ENCODE data around the gene HSD17B2.
"Not testable (repeated sequence)": the region's sequence is repeated elsewhere in the genome, so short reads cannot be mapped to it uniquely, and the experiment has no call there.

HSD17B2 gene

DNA sequence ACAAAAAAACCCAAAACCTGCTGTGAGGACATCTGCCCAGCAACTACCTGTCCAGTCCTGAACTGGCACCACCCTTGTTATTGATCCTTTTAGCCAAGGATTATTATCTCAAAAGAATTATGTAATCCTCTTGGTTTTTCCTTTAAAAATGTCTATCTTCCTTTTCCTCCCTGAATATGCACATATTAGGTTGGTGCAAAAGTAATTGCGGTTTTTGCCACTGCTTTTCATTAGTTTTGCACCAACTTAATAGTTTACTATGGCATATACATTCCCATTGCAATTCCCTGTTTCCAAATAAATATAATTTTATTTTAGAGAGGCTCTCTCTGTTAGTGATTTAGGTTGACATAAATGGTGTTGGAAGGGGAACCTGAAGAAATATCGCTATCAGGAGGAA lies 83.7 kb downstream of the HSD17B2 start:
- no peak for DNase-seq (ENCODE audit: extremely low read depth in 1 of 2, low read depth in 1 of 2)

DNA sequence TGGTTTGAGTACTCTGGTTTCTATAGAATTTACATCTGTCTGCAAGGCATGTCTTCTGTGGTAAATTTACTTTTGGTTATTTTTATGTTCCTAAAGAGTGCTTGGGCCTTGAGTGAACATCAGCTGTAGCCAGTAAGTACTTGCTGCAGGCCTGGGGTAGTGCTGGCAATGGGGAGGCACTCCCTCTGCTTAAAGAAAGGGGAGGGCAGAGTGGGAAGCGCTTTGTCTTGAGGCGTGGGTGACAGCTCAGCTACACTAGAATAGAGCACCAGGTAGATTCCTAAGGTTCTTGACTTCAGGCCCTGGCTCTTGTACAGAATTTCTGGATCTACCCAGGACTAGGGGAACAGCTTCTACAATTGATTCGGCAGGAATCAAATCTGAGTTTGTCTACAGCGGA lies 84.4 kb downstream of the HSD17B2 start:
- DNase-seq (ENCODE audit: extremely low read depth in 1 of 2, low read depth in 1 of 2), result no peak

DNA sequence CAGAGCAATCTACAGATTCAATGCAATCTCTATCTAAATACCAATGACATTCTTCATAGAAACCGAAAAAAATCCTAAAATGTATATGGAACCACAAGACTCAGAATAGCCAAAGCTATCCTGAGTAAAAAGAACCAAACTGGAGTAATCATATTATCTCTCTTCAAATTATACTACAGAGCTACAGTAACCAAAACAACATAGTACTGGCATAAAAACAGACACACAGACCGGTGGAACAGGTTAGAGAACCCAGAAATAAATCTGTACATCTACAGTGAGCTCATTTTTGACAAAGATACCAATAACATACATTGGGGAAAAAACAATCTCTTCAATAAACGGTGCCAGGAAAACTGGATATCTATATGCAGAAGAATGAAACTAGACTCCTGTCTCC lies 89.6 kb downstream of the HSD17B2 start:
- no peak for DNase-seq (ENCODE audit: extremely low read depth in 1 of 2, low read depth in 1 of 2)

DNA sequence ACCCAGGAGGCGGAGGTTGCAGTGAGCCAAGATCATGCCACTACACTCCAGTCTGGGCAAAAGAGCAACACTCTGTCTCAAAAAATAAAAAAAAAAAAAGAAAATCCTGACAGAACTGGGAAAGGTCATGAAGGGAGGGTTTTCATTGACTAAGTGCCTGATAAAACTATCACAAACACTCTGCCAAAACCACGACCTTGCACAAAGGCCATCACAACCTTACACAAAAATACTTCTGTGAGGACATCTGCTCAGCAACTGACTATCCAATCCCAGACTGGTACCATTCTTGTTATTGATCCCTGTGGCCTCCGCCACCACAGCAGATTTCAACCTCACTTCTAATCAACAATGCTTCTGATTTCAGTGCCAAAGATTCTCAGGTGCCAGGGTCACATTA lies 94.8 kb downstream of the HSD17B2 start:
- no peak for DNase-seq (ENCODE audit: extremely low read depth in 1 of 2, low read depth in 1 of 2)

DNA sequence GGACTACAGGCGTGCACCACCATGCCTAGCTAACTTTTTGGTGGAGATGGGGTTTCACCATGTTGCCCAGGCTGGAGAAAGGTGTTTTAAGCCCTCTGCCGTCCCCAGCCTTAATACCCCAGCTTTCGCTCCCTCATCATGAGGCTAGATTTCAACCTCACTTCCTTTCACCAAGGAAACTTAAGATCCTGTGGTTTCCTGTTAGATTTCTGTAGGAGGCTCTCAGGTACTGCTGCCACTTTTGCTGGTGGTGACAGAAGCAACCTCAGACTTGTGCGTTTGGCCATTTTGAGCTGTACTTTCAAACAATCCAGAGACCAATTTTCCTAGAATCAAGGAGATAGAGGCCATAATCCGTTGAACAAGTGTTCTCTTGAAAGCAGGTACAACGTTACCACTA lies 98.7 kb downstream of the HSD17B2 start:
- peak in 1 of 2 donors; percentile 0 for DNase-seq (ENCODE audit: extremely low read depth in 1 of 2, low read depth in 1 of 2)

DNA sequence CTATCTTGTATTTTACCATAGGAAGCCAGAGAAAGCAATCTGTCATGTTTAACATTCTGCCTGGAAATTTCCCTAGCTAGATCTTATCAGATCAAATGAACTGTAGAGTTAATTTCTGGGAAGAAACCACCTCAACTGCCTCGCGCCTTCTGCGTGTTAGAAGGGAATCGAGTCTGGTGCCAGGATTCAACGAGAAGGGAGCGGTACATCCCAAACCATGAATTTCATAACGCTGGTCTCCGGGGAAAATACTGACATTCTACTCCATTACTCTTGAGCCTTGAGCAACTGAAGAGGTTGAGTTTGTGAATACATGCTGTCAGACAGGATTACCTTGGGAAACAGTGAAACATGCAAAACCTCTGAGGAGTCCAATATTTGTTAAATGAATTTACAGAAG lies 99.8 kb downstream of the HSD17B2 start:
- no peak for DNase-seq (ENCODE audit: extremely low read depth in 1 of 2, low read depth in 1 of 2)

DNA sequence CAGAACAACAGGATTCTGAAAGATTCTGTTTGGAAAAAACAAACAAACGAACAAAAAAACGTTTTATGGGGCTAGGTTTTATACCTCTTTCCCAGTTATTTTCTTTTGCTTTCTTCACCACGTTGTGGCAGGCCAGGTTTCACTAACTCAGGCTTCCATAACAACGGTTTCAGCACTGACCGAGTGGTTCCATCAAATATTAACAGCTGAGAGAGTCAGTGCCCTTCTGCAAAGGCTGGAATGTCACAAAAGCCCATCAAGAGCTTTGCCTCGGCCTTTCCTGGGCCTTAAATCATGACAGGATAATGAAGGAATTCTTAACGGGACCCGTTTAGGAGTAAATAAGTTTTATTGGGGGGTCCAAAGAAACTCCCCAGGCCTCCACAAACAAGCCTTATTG lies 100.8 kb downstream of the HSD17B2 start:
- DNase-seq (ENCODE audit: extremely low read depth in 1 of 2, low read depth in 1 of 2), result no peak

DNA sequence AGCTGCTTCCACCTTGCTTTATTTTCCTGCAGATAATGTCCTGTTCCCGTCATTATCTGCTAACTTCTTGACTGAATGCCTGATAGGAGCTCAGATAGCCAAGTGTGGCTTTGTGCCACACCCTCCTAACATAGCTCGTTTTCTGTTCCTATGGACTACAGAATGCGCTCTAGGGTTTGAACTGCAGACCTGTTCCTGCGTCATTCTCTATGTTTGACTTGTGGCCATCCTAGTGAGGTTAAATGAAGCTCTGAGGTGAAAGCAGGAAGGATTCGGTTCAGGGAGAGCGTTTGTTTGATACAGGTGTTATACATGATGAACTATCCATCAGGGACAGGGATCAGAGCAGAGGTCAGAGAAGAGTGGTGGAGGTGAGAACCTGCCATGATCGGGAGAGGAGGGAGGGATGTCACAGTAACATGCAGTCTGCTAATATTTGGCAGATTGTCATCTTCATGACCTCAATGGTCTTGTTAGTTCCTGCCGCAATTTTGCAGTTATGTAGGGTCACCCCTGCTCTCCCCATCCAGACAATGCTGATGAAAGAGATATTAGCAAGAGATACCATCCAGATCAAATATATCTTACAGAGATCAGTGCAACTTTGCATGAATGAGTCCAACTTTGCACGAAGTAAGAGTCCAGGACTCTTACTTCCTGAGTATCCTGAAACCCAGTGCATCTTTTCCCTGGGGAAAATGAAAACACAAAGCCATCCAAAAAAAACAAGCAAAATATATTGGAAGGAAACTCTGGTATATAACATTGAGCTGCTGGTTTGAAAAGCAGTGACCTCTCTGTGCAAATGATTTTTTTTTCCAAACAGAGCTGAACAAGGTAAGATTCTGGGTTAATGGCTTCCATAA lies 102.1 kb downstream of the HSD17B2 start:
- DNase-seq (ENCODE audit: extremely low read depth in 1 of 2, low read depth in 1 of 2), result no peak

DNA sequence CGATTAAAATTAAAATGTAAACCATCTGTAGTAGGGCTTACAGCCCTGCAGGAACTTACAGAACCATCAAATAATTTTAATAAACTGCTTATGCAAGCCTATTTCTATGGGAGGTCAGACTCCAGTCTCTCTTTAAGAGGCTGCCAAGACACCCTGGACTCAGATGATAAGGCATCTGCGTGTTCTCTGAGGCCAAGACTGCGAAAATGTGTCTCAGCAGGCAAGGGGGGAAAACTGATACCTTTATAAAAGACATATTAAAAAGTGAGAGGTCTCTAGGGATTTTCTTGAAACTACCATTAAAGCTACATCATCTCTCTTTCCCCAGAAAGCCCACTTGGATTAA lies 102.7 kb downstream of the HSD17B2 start:
- no peak for DNase-seq (ENCODE audit: extremely low read depth in 1 of 2, low read depth in 1 of 2)

DNA sequence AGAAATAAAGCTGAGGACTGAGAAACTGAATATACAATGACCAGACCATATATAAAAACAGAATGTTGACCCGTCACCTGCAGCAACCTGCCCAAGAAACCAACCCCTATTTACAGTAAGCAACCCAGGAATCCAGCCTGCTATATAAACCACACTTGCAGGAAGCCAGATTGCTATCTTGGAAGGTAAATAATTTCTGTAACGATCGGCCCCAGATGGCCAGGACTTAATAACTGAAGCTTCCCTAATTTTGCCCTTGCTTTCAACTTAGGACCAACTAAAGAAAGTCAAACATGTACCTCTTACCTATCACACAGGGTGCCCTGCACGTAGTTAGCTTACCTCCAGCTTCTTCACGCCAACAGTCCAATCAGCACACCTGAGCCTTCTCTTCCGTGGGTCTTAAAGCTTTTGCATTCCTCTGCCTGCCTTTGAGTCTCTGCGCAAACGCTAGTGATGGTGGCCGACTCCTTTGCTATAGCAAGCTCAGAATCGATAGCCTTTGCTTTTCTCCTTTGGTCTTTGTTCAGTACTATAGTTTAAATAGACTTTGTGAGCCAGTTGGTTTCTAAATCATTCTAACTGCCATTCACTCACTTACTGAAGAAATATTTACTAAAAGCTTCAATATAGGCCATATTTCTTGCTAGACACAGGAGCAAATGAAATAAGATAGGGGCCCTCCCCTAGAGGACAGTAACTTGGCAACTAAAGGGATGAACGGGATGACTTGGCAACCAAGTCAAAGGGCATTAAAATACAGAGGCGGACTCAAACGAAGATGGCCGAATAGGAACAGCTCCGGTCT lies 103.6 kb downstream of the HSD17B2 start:
- no peak for DNase-seq (ENCODE audit: extremely low read depth in 1 of 2, low read depth in 1 of 2)

DNA sequence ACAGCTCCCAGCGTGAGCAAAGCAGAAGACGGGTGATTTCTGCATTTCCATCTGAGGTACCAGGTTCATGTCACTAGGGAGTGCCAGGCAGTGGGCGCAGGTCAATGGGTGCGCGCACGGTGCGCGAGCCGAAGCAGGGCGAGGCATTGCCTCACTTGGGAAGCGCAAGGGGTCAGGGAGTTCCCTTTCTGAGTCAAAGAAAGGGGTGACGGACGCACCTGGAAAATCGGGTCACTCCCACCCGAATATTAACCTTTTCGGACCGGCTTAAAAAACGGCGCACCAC lies 104.2 kb downstream of the HSD17B2 start:
- not testable (repeated sequence) for DNase-seq (ENCODE audit: extremely low read depth in 1 of 2, low read depth in 1 of 2)

DNA sequence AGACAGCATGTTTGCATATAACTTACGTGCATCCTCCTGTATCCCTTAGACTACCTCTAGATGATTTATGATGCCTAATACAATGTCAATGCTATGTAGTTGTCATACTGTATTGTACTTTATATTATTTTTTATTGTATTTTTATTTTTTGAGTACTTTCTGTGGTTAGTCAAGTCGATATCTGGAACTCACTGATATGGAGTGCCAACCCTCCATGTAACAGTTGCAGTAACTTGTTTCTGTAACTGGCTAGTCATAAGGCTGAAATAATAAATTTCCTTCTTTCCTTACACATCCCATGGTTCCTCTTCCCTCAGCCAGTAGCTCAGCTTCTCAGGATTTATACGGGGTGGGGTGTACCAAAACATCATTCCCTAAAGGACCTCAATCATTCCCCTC lies 111.5 kb downstream of the HSD17B2 start:
- no peak for DNase-seq (ENCODE audit: extremely low read depth in 1 of 2, low read depth in 1 of 2)

DNA sequence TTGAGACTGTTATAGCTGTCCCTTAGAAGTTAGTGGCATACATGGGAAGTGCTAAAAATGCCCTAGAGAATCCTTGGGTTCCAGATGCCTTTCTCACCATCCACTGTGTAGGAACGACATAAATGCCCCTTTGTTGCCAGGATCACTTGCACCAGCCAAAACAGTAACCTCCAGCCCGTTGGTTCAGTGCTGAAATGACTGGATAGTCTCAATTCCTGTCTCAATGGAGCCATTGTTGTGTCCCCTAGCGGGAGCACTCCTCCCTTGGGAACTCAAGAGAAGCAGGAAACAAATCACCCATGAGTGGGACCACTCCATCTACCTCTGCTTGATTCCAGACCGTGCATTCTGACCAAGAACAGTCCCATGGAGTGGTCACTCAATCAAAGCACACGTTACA lies 111.9 kb downstream of the HSD17B2 start:
- DNase-seq (ENCODE audit: extremely low read depth in 1 of 2, low read depth in 1 of 2), result no peak

DNA sequence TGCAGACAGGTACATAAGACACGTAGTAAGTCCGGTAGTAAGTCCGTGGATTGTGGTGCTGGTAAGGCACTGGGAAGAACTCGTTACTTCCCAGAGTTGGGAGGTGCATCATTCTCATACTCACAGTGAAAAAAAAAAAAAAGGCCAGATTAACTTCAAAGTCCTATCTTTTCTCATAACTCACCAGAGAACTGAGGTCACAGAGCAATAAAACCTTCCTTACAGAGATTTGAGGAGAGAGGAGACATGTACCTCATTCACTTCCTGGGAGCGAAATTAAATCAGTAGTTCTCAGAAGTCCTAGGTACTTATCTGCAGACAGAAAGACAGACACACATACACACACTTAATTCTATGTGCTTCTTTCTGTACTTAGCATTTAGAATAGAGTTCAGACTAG lies 112.5 kb downstream of the HSD17B2 start:
- DNase-seq (ENCODE audit: extremely low read depth in 1 of 2, low read depth in 1 of 2), result no peak
